Liver (tissue), 3 donors: ENCODE results near the gene B3GNT4.

Experiments
- EGR1 ChIP-seq, 2 donors: IDR thresholded peaks; 2 replicates each; pipeline ENCODE4 v1.6.1; 2016 to 2018; ENCODE audit warnings: antibody characterized with exemption in 2 of 2, low read depth in 2 of 2
- JUND ChIP-seq, 2 donors: IDR thresholded peaks; 2 replicates each; pipeline ENCODE4 v1.6.1; 2016; ENCODE audit warnings: antibody characterized with exemption in 2 of 2
- RAD21 ChIP-seq, 2 donors: IDR thresholded peaks; 2 replicates each; pipeline ENCODE4 v1.6.1; 2016; ENCODE audit warnings: antibody characterized with exemption in 2 of 2, mild to moderate bottlenecking in 2 of 2
- SP1 ChIP-seq: IDR thresholded peaks from 2 replicates; pipeline ENCODE4 v1.6.1; 2018; ENCODE audit warnings: antibody characterized with exemption, mild to moderate bottlenecking
- TAF1 ChIP-seq: conservative IDR thresholded peaks from 2 replicates; pipeline ENCODE4 v1.6.1; 2016; ENCODE audit warnings: antibody characterized with exemption, mild to moderate bottlenecking
- YY1 ChIP-seq: IDR thresholded peaks from 2 replicates; pipeline ENCODE4 v1.6.1; 2016; ENCODE audit warnings: antibody characterized with exemption, mild to moderate bottlenecking
- TF ChIP-seq, protein P1 (sequence below): fragments of 150-350 bp; IDR thresholded peaks from 2 replicates; pipeline ENCODE4 v1.5.1; 2017; ENCODE audit warnings: improper control_type of control experiment, low read depth, low read length; ENCODE audit not compliant: missing input control
- TF ChIP-seq, protein P2 (sequence below): IDR thresholded peaks from 2 replicates; pipeline ENCODE4 v1.6.1; 2016; ENCODE audit warnings: antibody characterized with exemption
- TF ChIP-seq, protein P3 (sequence below): IDR thresholded peaks from 2 replicates; pipeline ENCODE4 v1.6.1; 2016; ENCODE audit warnings: antibody characterized with exemption, mild to moderate bottlenecking
- TF ChIP-seq, protein P4 (sequence below): IDR thresholded peaks from 2 replicates; pipeline ENCODE4 v1.6.1; 2016; ENCODE audit warnings: antibody characterized with exemption
- TF ChIP-seq, protein P5 (sequence below): IDR thresholded peaks from 2 replicates; pipeline ENCODE4 v1.6.1; 2016; ENCODE audit warnings: antibody characterized with exemption
- donor health status: healthy.
- donor health status: healthy.

DNA sequence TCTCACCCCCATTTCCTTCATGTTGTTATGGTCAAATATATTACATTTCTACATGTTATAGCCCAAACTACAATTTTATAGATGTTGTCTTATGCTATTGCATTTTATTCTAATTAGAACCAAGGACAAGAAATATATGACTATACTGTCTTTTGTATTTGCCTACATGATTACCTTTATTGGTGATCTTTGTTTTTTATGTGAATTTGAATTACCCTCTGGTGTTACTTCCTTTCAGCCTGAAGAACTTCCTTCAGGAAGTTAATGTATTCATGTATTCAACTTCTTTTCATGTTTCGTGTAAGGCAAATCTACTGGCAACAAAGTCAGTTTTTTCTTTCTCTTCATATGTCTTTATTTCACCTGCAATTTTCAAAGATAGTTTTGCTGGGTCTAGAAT lies 8.7 kb upstream of the B3GNT4 start:
- no peak for TF ChIP-seq EGR1 (IDR thresholded peaks at IDR 0.05; ENCODE audit: low read depth in 2 of 2)
- TF ChIP-seq, protein P1, sequence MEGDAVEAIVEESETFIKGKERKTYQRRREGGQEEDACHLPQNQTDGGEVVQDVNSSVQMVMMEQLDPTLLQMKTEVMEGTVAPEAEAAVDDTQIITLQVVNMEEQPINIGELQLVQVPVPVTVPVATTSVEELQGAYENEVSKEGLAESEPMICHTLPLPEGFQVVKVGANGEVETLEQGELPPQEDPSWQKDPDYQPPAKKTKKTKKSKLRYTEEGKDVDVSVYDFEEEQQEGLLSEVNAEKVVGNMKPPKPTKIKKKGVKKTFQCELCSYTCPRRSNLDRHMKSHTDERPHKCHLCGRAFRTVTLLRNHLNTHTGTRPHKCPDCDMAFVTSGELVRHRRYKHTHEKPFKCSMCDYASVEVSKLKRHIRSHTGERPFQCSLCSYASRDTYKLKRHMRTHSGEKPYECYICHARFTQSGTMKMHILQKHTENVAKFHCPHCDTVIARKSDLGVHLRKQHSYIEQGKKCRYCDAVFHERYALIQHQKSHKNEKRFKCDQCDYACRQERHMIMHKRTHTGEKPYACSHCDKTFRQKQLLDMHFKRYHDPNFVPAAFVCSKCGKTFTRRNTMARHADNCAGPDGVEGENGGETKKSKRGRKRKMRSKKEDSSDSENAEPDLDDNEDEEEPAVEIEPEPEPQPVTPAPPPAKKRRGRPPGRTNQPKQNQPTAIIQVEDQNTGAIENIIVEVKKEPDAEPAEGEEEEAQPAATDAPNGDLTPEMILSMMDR = no peak
- TF ChIP-seq RAD21 (IDR thresholded peaks at IDR 0.05) = no peak
- TF ChIP-seq, protein P2, sequence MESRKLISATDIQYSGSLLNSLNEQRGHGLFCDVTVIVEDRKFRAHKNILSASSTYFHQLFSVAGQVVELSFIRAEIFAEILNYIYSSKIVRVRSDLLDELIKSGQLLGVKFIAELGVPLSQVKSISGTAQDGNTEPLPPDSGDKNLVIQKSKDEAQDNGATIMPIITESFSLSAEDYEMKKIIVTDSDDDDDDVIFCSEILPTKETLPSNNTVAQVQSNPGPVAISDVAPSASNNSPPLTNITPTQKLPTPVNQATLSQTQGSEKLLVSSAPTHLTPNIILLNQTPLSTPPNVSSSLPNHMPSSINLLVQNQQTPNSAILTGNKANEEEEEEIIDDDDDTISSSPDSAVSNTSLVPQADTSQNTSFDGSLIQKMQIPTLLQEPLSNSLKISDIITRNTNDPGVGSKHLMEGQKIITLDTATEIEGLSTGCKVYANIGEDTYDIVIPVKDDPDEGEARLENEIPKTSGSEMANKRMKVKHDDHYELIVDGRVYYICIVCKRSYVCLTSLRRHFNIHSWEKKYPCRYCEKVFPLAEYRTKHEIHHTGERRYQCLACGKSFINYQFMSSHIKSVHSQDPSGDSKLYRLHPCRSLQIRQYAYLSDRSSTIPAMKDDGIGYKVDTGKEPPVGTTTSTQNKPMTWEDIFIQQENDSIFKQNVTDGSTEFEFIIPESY = no peak
- TF ChIP-seq TAF1 = no peak
- no peak for TF ChIP-seq YY1
- TF ChIP-seq, protein P3, sequence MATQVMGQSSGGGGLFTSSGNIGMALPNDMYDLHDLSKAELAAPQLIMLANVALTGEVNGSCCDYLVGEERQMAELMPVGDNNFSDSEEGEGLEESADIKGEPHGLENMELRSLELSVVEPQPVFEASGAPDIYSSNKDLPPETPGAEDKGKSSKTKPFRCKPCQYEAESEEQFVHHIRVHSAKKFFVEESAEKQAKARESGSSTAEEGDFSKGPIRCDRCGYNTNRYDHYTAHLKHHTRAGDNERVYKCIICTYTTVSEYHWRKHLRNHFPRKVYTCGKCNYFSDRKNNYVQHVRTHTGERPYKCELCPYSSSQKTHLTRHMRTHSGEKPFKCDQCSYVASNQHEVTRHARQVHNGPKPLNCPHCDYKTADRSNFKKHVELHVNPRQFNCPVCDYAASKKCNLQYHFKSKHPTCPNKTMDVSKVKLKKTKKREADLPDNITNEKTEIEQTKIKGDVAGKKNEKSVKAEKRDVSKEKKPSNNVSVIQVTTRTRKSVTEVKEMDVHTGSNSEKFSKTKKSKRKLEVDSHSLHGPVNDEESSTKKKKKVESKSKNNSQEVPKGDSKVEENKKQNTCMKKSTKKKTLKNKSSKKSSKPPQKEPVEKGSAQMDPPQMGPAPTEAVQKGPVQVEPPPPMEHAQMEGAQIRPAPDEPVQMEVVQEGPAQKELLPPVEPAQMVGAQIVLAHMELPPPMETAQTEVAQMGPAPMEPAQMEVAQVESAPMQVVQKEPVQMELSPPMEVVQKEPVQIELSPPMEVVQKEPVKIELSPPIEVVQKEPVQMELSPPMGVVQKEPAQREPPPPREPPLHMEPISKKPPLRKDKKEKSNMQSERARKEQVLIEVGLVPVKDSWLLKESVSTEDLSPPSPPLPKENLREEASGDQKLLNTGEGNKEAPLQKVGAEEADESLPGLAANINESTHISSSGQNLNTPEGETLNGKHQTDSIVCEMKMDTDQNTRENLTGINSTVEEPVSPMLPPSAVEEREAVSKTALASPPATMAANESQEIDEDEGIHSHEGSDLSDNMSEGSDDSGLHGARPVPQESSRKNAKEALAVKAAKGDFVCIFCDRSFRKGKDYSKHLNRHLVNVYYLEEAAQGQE = no peak
- TF ChIP-seq, protein P4, sequence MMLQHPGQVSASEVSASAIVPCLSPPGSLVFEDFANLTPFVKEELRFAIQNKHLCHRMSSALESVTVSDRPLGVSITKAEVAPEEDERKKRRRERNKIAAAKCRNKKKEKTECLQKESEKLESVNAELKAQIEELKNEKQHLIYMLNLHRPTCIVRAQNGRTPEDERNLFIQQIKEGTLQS = no peak
- TF ChIP-seq, protein P5, sequence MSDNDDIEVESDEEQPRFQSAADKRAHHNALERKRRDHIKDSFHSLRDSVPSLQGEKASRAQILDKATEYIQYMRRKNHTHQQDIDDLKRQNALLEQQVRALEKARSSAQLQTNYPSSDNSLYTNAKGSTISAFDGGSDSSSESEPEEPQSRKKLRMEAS = no peak
- no peak for TF ChIP-seq JUND (IDR thresholded peaks at IDR 0.05)
- no peak for TF ChIP-seq SP1
